ENCODE data around the gene BCDIN3D. TPM values are rescaled to one million over a fixed set of nuclear protein-coding genes. Genes with fewer than 3 reads are reported as not detected.

The BCDIN3D gene
- 2.7 and 4.1 TPM in 2 replicates for total RNA-seq

GRCh38 chr12:49842519-49843352 is at the start of gene BCDIN3D:
BCDIN3D (minus strand) TSS chr12:49843106; CDS start chr12:49843087, 19 bp downstream.

GRCh38 chr12:49828133-49829091 is 14.5 kb downstream of the BCDIN3D start, which contains the start of gene NCKAP5L:
NCKAP5L (minus strand) TSS chr12:49828413; CDS start chr12:49804044, 24,369 bp downstream.

Other genes with a start within 250 kb of the BCDIN3D start
- 0.43 and 0.63 TPM in 2 replicates for gene FAM186B, start 237.5 kb downstream of the BCDIN3D start, total RNA-seq
- gene PRPF40B, start 219.5 kb downstream of the BCDIN3D start, total RNA-seq: 13.6 and 17.3 TPM in 2 replicates
- 18.0 and 22.6 TPM in 2 replicates for gene FMNL3, start 135.7 kb downstream of the BCDIN3D start, total RNA-seq
- 258 and 333 TPM in 2 replicates for gene TMBIM6, start 101.5 kb downstream of the BCDIN3D start, total RNA-seq
- 11.3 and 14.2 TPM in 2 replicates for gene NCKAP5L, start 14.7 kb downstream of the BCDIN3D start, total RNA-seq
- 3.3 and 8.2 TPM in 2 replicates for gene FAIM2, start 60.8 kb upstream of the BCDIN3D start, total RNA-seq
- not detected in 2 replicates for gene AQP2, start 107.6 kb upstream of the BCDIN3D start, total RNA-seq
- not detected in 2 replicates for gene AQP5, start 118.8 kb upstream of the BCDIN3D start, total RNA-seq
- under 0.01 TPM in 1 of 2 replicates, not detected in the other for gene AQP6, start 129.8 kb upstream of the BCDIN3D start, total RNA-seq
- 17.1 and 24.0 TPM in 2 replicates for gene RACGAP1, start 182.4 kb upstream of the BCDIN3D start, total RNA-seq
- gene ASIC1, start 214.5 kb upstream of the BCDIN3D start, total RNA-seq: 2.8 and 3.7 TPM in 2 replicates
- 15.1 and 16.3 TPM in 2 replicates for gene SMARCD1, start 242.2 kb upstream of the BCDIN3D start, total RNA-seq